ENCODE results near the gene ERI2. TPM values are rescaled to one million over a fixed set of nuclear protein-coding genes. Genes with fewer than 3 reads are reported as not detected.

The ERI2 gene
- total RNA-seq, 1 donor from 2014 or later = 9.2 TPM

DNA sequence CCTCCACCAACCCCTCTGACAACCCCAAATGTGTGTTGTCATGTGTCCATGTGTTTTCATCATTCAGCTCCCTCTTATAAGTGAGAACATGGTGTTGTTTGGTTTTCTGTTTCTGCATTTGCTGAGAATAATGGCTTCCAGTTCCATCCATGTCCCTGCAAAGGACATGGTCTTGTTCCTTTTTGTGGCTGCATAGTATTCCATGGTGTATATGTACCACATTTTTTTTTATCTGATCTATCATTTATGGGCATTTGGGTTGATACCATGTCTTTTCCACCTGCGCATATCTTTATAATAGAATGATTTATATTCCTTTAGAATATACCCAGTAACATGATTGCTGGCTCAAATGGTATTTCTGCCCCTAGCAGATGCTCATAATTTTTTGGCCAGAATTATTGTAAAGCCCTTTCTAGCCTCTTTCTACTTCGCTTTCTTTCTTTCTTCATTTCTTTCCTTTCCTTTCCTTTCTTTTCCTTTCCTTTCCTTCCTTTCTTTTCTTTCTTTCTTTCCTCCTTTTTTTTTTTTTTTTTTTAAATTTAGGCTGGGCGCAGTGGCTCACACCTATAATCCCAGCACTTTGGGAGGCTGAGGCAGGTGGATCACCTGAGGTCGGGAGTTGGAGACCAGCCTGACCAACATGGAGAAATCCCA is 12.8 kb upstream of the ERI2 start:
- no peak for DNase-seq (ENCODE audit: low read depth in 2 of 2)

GRCh38 chr16:20814784-20815183 is 8.5 kb upstream of the ERI2 start:
- DNase-seq (ENCODE audit: low read depth in 2 of 2) = peak in 1 of 2 donors; percentile 82

DNA sequence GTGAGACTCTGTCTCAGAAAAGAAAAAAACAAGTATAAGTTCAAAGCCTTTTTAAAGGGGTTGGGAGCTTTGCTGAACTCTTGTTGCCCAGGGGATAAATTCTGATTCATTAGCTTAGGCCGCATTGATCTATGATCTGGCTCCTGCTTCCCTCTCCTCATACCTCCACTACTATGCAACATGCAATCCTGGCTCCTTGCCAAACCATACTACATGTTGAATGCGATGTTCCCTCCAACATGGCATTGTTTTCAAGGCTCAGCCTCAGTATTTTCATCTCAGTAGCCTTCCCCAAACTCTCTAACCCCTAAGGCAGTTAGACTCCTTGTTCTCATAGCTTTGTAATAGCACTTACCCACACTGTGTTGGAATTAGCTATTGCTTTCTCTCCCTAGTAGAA is 6.2 kb upstream of the ERI2 start:
- no peak for DNase-seq (ENCODE audit: low read depth in 2 of 2)

DNA sequence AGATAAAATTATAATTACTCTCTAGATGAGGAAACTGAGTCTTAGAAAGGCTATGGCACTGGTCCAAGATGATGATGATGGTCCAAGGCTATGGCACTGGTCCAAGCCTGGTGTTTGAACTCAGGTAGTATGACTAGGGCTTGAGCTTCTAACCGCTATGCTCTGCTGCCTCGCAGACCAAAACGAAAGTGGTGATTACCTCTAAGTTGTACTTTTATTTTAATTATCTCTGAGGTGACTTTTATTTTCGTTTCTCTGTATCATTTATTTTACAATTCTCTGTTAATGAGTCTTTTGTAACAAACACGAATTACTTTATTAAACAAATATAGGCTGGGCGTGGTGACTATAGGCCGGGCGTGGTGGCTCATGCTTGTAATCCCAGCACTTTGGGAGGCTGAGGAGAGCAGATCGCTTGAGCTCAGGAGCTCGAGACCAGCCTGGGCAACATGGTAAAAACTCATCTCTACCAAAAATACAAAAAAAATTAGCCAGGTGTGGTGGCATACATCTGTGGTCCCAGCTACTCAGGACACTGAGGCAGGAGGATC is 5.7 kb upstream of the ERI2 start:
- DNase-seq (ENCODE audit: low read depth in 2 of 2) = no peak

DNA sequence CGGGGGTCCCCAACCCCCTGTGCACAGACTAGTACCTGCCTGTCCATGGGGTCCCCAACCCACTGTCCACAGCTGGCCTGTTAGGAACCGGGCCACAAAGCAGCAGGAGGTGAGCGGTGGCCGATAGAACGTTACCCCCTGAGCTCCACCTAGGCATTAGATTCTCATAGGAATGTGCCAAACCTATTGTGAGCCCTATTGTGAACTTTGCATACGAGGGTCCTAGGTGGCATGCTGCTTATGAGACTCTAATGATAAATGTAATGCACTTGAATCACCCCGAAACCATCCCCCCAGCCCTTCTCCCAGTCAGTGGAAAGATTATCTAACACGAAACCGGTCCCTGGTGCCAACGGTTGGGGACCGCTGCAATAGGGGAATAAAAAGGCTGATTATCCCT is 1.6 kb upstream of the ERI2 start:
- DNase-seq (ENCODE audit: low read depth in 2 of 2) = no peak

DNA sequence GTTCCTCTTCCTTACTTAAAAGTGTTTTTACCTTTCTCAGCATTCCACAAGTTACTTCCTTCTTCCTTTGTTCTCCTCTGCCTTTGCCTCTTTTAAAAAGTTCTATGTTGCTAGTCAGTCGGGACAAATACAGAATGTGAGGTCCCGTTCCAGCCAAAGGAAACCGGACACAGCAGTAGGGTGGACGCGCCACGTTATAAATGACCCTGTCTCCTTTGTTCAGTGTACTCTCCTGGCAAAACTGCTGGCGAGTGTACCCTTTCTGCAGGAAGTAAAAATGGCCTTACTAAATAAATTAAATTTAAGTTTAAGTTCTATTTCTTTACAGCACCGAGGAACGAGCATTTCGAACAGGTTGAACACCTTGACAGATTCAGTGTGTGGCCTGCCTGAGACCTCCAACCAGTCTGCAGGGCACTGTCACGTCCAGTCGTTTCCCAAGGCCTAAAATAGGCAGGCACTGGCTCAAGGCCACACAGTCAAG is 546 bp downstream of the ERI2 start:
- DNase-seq (ENCODE audit: low read depth in 2 of 2) = peak; percentile 30 to 36

DNA sequence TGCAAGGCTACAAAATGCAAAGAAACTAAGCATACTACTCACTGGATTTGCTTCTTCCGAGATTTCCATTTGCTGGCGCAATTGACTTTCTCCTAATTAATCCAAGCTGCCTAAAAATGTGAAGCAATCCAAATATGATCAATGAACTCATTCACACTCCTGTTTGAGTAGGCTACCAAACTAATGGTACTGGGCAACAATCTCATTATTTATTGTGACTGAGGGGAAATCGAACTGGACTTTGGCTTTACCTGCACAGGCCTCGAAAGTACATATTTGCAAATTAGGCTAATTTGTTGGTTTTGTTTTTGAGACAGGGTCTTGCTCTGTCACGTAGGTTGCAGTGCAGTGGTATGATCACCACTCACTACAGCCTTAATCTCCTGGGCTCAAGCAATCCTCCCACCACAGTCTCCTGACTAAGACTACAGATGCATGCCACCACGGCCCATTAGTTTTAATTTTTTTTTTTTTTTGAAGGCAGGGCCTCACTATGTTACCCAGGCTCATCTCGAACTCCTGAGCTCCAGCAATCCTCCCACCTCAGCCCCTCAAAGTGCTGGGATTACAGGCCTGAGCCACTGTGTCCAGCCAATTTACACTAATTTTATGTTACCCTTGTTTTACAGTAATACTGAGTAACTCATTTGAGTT is 2.6 kb downstream of the ERI2 start:
- no peak for DNase-seq (ENCODE audit: low read depth in 2 of 2)

DNA sequence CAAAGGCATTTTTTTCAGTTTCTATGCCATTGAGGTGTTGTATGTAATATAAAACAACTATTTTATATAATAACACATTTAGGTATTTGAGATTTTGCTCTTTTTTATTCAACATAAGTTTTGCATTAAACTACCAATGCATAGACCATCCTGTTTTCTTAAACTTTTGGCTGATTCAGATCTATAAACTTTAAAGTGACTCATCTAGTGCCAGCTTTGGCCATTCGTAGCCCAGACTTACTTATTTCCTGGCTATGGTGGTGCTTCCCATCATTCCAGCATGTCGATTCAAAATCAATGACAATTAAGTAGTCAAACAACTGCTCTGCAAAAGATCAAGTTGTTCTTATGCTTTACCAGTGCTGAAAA is 3.1 kb downstream of the ERI2 start:
- no peak for DNase-seq (ENCODE audit: low read depth in 2 of 2)

- DNase-seq (ENCODE audit: low read depth in 2 of 2) = no peak
These were observed 5.0 kb downstream of the ERI2 start for GRCh38 chr16:20801278-20801677.

DNA sequence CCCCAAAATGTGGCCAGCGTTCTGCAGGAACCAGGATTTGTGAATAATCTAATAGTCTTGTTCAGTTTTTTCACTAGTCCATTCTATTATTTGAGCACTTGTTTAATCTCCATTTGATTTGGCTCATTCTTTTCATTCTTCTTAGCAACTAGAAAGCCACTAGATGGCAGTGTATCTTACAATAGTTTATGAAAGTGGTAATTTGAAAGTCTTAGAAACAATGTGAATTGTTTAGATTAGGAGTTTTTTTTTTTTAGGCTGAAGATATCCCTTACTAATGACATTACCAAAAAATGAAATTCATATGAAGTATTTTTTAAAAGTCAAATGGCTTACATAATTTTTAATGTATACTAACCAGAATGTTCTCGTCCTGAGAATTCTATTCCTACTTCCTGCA is 6.7 kb downstream of the ERI2 start:
- DNase-seq (ENCODE audit: low read depth in 2 of 2) = peak; percentile 22 to 36

DNA sequence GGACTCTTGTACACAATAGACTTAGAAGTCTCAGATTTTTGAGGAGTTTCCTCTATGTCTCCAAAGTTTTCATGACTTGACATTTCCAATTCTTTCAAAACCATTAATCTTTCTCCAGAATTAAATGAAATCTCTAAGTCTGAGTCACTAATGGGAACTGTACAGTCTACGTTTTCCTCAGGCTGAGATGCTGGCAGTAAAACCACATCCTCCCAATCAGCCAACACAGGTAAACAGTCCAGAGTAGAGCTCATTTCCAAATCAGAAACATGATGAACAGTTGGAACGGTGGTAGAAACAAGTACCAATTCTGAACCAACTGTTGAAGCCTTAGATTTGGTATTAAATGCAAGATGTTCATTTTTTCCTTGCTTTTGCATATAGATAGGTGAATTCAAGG is 7.9 kb downstream of the ERI2 start:
- no peak for DNase-seq (ENCODE audit: low read depth in 2 of 2)

DNA sequence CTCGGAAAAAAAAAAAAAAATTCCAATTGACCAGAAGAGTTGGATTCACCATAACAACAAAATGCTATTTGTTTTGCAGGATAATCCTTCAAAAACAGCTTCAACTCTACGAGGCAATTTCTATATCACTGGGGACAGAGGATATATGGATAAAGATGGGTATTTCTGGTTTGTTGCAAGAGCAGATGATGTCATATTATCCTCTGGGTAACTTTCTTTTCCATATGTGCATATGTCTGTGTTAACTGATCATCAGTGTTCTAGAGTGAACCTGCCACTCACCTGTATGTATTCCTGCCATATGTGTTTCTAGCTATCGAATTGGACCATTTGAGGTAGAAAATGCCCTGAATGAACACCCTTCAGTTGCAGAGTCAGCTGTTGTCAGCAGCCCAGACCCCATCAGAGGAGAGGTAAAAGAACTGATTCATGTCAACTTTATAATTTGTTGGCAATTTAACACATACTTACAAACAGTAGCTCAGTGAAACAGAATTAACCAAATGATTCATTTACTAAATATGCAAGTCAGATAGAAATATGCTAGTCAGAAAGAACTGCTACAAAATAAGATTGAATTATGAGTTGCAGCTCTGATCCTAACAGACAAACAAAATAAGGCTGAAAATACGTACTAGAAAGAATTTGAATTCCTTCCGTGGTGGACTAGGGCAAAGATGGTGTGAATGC is 14.2 kb downstream of the ERI2 start:
- DNase-seq (ENCODE audit: low read depth in 2 of 2) = no peak

DNA sequence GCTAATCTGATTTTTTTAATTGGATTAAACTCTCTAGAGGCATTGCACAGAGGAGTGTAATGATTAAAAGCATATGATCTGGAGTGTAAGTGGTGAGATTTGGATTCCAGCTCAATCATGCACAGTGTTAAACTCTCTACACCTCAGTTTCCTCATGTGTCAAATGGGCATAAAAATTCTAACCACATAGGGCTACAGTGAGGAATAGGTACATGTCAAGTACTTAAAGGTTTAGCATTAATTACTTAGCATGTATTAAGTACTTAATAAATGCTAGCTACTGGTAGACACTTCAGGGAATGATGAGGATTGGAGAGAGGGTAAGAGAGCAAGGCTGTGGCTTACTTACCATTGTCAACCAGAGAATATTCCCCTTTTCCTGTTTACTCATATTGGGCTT is 17.1 kb downstream of the ERI2 start:
- DNase-seq (ENCODE audit: low read depth in 2 of 2) = no peak

- DNase-seq (ENCODE audit: low read depth in 2 of 2) = no peak
These were observed 22.1 kb downstream of the ERI2 start for GRCh38 chr16:20784204-20784603.

- no peak for DNase-seq (ENCODE audit: low read depth in 2 of 2)
These were observed 23.8 kb downstream of the ERI2 start for GRCh38 chr16:20782470-20782869.

GRCh38 chr16:20781697-20782096 is 24.6 kb downstream of the ERI2 start:
- no peak for DNase-seq (ENCODE audit: low read depth in 2 of 2)

DNA sequence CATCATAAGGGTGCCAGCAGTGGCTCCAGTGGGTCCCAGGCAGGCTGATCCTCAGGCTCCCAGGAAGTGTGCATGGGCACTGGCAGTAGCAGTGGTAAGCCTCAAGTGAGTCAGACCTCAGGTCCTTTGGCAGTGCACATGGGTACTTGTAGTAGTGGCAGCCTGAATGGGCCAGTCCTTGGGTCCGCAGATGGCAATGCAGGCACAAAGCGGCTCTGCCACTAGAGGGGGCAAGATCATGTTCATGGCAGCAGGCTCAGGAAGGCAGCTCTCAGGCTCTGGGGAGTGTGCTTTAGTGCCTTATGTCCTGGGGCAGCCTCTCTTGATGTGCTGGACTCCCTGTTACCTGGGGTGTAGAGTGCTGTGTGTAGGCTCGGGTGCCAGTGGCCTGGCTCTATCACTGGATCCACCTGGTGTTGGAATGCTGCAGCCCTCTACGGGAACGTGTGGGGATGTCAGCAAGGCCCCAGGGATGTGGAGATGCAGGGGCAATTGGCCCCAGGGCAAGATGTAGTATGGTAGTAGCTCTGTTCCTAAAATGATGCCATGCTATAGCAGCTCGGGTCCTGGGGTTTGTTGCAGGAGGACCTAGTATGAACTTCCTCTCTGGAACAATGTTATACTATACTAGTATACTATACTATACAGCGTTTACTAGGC is 31.4 kb downstream of the ERI2 start:
- DNase-seq (ENCODE audit: low read depth in 2 of 2) = peak; percentile 37 to 72

GRCh38 chr16:20773679-20774078 is 32.6 kb downstream of the ERI2 start:
- no peak for DNase-seq (ENCODE audit: low read depth in 2 of 2)

DNA sequence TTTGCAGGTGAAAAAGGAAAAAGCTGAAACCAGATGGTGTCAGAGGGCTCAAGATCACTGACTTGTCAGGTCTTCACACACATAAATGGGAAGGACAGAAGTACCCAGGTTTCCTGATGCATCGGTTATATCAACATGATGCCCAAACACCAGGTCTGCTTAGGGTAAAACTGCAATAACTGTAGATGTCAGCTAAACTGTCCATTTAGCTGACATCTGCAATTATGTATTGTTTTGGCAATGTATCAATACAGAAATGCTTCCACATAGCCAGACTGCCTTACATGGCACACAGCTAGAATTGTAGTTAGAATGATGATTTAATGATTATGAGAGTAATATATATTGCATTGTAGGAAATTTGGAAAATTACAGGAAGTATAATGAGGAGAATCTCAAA is 37.5 kb downstream of the ERI2 start:
- DNase-seq (ENCODE audit: low read depth in 2 of 2) = no peak

GRCh38 chr16:20768121-20768520 is 38.2 kb downstream of the ERI2 start:
- no peak for DNase-seq (ENCODE audit: low read depth in 2 of 2)

DNA sequence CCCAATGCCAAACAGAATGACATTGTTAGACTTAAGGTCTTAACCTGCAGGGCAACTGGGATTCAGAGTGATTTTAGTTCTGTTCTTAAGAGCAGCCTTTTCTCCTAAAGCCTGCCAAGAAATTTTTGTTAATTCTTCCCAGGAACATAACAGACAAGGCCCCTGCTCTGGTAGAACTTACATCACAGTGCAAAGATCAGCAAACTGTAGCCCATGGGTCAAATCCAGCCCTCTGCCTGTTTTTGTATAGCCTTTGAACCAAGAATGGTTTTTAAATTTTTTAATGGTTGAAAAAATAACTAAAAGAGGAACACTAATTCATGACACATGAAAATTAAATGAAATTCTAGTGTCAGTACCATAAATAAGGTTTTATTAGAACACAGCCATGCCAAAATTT is 38.7 kb downstream of the ERI2 start:
- DNase-seq (ENCODE audit: low read depth in 2 of 2) = no peak

DNA sequence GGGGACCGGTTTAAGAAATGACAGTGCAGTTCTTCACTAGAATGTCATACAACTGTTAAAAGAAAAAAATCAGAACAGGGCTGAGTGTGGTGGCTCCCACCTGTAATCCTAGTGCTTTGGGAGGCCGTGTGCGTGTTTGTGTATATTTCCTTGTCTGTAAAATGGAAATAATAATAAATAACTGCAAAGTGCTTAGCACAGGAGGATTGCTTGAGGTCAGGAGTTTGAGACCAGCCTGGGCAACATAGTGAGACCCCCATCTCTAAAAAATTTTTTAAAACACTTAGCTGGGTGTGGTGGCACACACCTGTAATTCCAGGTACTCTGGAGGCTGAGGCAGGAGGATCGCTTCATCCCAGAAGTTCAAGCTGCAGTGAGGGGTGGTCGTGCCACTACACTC is 40.0 kb downstream of the ERI2 start:
- DNase-seq (ENCODE audit: low read depth in 2 of 2) = no peak
